ENCODE measurements around the gene CHST15. TPM values are rescaled to one million over a fixed set of nuclear protein-coding genes. Genes with fewer than 3 reads are reported as not detected.

The CHST15 gene
- total and polyA plus RNA-seq, 2 of the 13 experiments (the other 11 are each of a cell fraction or from before 2014, with no cell fraction given): 1.4 to 94.7 TPM

DNA sequence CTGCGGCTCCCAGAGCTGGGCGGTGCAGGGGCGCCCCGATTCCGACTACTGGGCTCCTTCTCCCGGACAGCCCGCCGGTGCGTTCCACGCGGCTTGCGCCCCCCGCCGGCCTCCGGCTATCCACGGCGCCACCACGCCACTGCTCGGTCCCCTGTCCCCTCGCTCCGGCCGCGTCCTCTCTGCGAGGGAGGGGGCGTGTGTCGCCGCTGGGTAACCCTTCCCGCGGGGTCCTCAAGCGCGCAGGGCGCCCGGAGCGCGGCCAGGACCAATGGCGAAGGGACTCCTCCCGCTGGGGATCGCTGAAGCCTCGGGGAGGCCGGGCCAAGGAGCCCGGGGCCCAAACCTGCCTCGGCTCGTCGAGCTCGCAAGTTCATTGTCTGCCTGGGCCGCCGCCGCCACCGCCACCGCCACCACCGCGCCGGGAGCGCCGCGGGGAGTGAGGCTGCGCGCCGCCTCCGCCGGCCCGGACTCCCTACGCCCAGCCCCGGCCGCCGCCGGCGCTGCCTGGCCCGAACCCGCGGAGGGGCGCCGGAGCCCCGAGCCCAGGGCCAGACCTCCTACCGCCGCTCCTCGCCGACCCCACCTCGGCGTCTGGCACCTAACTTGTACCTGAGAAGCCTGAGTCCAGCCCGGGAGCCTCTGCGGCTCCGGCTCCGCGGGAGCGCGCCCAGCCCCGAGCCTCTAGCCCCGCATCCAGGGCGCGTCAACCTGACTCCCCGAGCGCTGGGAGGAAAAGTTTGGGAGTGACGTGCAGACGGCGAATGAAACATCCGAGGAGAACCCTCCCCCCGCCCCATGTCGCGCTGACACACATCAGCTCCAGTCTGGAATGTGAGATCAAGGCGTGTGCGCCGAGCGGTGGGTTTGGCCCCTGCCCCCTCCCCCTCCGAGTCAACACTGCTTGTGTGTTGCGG lies at the start of gene CHST15 (continued):
- TF ChIP-seq, protein P1, sequence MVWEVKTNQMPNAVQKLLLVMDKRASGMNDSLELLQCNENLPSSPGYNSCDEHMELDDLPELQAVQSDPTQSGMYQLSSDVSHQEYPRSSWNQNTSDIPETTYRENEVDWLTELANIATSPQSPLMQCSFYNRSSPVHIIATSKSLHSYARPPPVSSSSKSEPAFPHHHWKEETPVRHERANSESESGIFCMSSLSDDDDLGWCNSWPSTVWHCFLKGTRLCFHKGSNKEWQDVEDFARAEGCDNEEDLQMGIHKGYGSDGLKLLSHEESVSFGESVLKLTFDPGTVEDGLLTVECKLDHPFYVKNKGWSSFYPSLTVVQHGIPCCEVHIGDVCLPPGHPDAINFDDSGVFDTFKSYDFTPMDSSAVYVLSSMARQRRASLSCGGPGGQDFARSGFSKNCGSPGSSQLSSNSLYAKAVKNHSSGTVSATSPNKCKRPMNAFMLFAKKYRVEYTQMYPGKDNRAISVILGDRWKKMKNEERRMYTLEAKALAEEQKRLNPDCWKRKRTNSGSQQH (CRISPR knock-in tag; IDR thresholded peaks at IDR 0.05; ENCODE audit: low read depth): peak; percentile 52; the same call in 1 of the 2 replicates
- TF ChIP-seq ZNF335 (CRISPR knock-in tag; IDR thresholded peaks at IDR 0.05) (0 out of 2 replicates have a peak, but pooled peaks have one; percentile 27), RAD51 (IDR thresholded peaks at IDR 0.05; ENCODE audit: borderline replicate concordance) (no peak), NONO (IDR thresholded peaks at IDR 0.05) (no peak), NONO (CRISPR knock-in tag; conservative IDR thresholded peaks at IDR 0.05) (no peak), MLLT10 (CRISPR knock-in tag; IDR thresholded peaks at IDR 0.05) (no peak), ZNF780A (CRISPR knock-in tag; IDR thresholded peaks at IDR 0.05) (no peak), YEATS2 (CRISPR knock-in tag; IDR thresholded peaks at IDR 0.05; ENCODE audit: borderline replicate concordance) (no peak), SMARCC2 (IDR thresholded peaks at IDR 0.05) (no peak), ZNF329 (CRISPR knock-in tag; IDR thresholded peaks at IDR 0.05; ENCODE audit: low read depth) (0 out of 2 replicates have a peak, but pooled peaks have one; percentile 23), ZNF343 (CRISPR knock-in tag; IDR thresholded peaks at IDR 0.05) (peak; percentile 61; the same call in 1 of the 2 replicates), JDP2 (CRISPR knock-in tag; IDR thresholded peaks at IDR 0.05; ENCODE audit: borderline replicate concordance) (no peak; the same call in 1 of the 2 replicates), POLR2G (IDR thresholded peaks at IDR 0.05; ENCODE audit: low read depth, low read length) (peak; percentile 65), TCF7L2 (IDR thresholded peaks at IDR 0.05; ENCODE audit: low read depth, low read length) (no peak), ZEB1 (IDR thresholded peaks at IDR 0.05; ENCODE audit: insufficient replicate concordance, low read depth) (no peak), ZNF678 (CRISPR knock-in tag; IDR thresholded peaks at IDR 0.05) (no peak), ZNF121 (CRISPR knock-in tag; IDR thresholded peaks at IDR 0.05) (no peak; the same call in 1 of the 2 replicates), SNRNP70 (IDR thresholded peaks at IDR 0.05; ENCODE audit: low read depth, low read length) (no peak)
- TF ChIP-seq, protein P2, sequence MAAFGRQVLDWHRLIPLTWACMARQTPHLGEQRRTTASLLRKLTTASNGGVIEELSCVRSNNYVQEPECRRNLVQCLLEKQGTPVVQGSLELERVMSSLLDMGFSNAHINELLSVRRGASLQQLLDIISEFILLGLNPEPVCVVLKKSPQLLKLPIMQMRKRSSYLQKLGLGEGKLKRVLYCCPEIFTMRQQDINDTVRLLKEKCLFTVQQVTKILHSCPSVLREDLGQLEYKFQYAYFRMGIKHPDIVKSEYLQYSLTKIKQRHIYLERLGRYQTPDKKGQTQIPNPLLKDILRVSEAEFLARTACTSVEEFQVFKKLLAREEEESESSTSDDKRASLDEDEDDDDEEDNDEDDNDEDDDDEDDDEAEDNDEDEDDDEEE (CRISPR knock-in tag; IDR thresholded peaks at IDR 0.05): no peak
- TF ChIP-seq, protein P3, sequence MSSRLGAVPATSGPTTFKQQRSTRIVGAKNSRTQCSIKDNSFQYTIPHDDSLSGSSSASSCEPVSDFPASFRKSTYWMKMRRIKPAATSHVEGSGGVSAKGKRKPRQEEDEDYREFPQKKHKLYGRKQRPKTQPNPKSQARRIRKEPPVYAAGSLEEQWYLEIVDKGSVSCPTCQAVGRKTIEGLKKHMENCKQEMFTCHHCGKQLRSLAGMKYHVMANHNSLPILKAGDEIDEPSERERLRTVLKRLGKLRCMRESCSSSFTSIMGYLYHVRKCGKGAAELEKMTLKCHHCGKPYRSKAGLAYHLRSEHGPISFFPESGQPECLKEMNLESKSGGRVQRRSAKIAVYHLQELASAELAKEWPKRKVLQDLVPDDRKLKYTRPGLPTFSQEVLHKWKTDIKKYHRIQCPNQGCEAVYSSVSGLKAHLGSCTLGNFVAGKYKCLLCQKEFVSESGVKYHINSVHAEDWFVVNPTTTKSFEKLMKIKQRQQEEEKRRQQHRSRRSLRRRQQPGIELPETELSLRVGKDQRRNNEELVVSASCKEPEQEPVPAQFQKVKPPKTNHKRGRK (CRISPR knock-in tag; IDR thresholded peaks at IDR 0.05): no peak
- TF ChIP-seq, protein P4, sequence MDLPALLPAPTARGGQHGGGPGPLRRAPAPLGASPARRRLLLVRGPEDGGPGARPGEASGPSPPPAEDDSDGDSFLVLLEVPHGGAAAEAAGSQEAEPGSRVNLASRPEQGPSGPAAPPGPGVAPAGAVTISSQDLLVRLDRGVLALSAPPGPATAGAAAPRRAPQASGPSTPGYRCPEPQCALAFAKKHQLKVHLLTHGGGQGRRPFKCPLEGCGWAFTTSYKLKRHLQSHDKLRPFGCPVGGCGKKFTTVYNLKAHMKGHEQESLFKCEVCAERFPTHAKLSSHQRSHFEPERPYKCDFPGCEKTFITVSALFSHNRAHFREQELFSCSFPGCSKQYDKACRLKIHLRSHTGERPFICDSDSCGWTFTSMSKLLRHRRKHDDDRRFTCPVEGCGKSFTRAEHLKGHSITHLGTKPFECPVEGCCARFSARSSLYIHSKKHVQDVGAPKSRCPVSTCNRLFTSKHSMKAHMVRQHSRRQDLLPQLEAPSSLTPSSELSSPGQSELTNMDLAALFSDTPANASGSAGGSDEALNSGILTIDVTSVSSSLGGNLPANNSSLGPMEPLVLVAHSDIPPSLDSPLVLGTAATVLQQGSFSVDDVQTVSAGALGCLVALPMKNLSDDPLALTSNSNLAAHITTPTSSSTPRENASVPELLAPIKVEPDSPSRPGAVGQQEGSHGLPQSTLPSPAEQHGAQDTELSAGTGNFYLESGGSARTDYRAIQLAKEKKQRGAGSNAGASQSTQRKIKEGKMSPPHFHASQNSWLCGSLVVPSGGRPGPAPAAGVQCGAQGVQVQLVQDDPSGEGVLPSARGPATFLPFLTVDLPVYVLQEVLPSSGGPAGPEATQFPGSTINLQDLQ (CRISPR knock-in tag; IDR thresholded peaks at IDR 0.05): no peak
- TF ChIP-seq, protein P5, sequence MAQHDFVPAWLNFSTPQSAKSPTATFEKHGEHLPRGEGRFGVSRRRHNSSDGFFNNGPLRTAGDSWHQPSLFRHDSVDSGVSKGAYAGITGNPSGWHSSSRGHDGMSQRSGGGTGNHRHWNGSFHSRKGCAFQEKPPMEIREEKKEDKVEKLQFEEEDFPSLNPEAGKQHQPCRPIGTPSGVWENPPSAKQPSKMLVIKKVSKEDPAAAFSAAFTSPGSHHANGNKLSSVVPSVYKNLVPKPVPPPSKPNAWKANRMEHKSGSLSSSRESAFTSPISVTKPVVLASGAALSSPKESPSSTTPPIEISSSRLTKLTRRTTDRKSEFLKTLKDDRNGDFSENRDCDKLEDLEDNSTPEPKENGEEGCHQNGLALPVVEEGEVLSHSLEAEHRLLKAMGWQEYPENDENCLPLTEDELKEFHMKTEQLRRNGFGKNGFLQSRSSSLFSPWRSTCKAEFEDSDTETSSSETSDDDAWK (CRISPR knock-in tag; IDR thresholded peaks at IDR 0.05): no peak

All from HepG2 (cell line).